SK-N-SH treated with all-trans-retinoic acid at 6 μM for 48 hours (cell line): ENCODE data around the gene UVSSA.

ENCODE experiments used
- ATAC-seq: fragments of 200-7000 bp; cut with Tn5 transposase; 3 replicates; pipeline ENCODE4 v1.9.1; 2020; ENCODE audit warnings: mild to moderate bottlenecking, moderate library complexity
- ARNTL ChIP-seq: fragments of 450-650 bp; formaldehyde crosslinking; IDR thresholded peaks from 2 replicates; pipeline ENCODE4 v1.5.0; 2020; ENCODE audit warnings: low read depth, mild to moderate bottlenecking, moderate library complexity, borderline replicate concordance
- BACH2 ChIP-seq: fragments of 250-450 bp; sonication (Bioruptor Pico); IDR thresholded peaks from 2 replicates; pipeline ENCODE4 v1.9.0; 2021; ENCODE audit warnings: mild to moderate bottlenecking, borderline replicate concordance
- CSDC2 ChIP-seq: fragments of 250-450 bp; sonication (Bioruptor Pico); IDR thresholded peaks from 2 replicates; pipeline ENCODE4 v1.5.0; 2020; ENCODE audit warnings: mild to moderate bottlenecking, moderate library complexity
- CSRNP3 ChIP-seq: fragments of 250-450 bp; sonication (Bioruptor Pico); IDR thresholded peaks from 2 replicates; pipeline ENCODE4 v1.5.1; 2021; ENCODE audit warnings: mild to moderate bottlenecking, moderate library complexity
- ESRRG ChIP-seq: fragments of 250-450 bp; sonication (Bioruptor Pico); IDR thresholded peaks from 2 replicates; pipeline ENCODE4 v1.6.1; 2021; ENCODE audit warnings: mild to moderate bottlenecking
- GLIS3 ChIP-seq: fragments of 250-450 bp; sonication (Bioruptor Pico); IDR thresholded peaks from 2 replicates; pipeline ENCODE4 v1.5.0; 2020; ENCODE audit warnings: mild to moderate bottlenecking, moderate library complexity
- ISL1 ChIP-seq: fragments of 250-450 bp; sonication (Bioruptor Pico); IDR thresholded peaks from 2 replicates; pipeline ENCODE4 v2.1.2; 2022; ENCODE audit warnings: mild to moderate bottlenecking, moderate library complexity
- OSR1 ChIP-seq: fragments of 250-450 bp; sonication (Bioruptor Pico); IDR thresholded peaks from 2 replicates; pipeline ENCODE4 v1.8.0; 2022; ENCODE audit warnings: moderate library complexity, mild to moderate bottlenecking, inconsistent platforms
- PPARA ChIP-seq: fragments of 250-450 bp; sonication (Bioruptor Pico); IDR thresholded peaks from 2 replicates; pipeline ENCODE4 v1.5.0; 2020; ENCODE audit warnings: mild to moderate bottlenecking, borderline replicate concordance
- RARB ChIP-seq: fragments of 250-450 bp; sonication (Bioruptor Pico); IDR thresholded peaks from 2 replicates; pipeline ENCODE4 v1.8.0; 2021; ENCODE audit warnings: mild to moderate bottlenecking, moderate library complexity
- SNAI2 ChIP-seq: fragments of 250-450 bp; sonication (Bioruptor Pico); IDR thresholded peaks from 2 replicates; pipeline ENCODE4 v1.5.0; 2020; ENCODE audit warnings: mild to moderate bottlenecking, moderate library complexity
- TCF4 ChIP-seq: fragments of 250-450 bp; sonication (Bioruptor Pico); IDR thresholded peaks from 2 replicates; pipeline ENCODE4 v1.8.0; 2021; ENCODE audit warnings: mild to moderate bottlenecking, moderate library complexity, borderline replicate concordance
- TOX ChIP-seq: fragments of 250-450 bp; sonication (Bioruptor Pico); IDR thresholded peaks from 2 replicates; pipeline ENCODE4 v1.8.0; 2021; ENCODE audit warnings: mild to moderate bottlenecking, moderate library complexity, borderline replicate concordance
- TSHZ2 ChIP-seq: fragments of 250-450 bp; sonication (Bioruptor Pico); IDR thresholded peaks from 2 replicates; pipeline ENCODE4 v1.5.0; 2020; ENCODE audit warnings: mild to moderate bottlenecking, moderate library complexity
- ZFP3 ChIP-seq: fragments of 250-450 bp; sonication (Bioruptor Pico); IDR thresholded peaks from 2 replicates; pipeline ENCODE4 v1.5.0; 2020; ENCODE audit warnings: mild to moderate bottlenecking, moderate library complexity
- ZFP30 ChIP-seq: fragments of 450-650 bp; formaldehyde crosslinking; IDR thresholded peaks from 2 replicates; pipeline ENCODE4 v1.5.0; 2022; ENCODE audit warnings: mild to moderate bottlenecking, moderate library complexity
- ZNF565 ChIP-seq: fragments of 450-650 bp; formaldehyde crosslinking; conservative IDR thresholded peaks from 2 replicates; pipeline ENCODE4 v1.5.0; 2020; ENCODE audit warnings: low read depth, mild to moderate bottlenecking, moderate library complexity
- ZNF70 ChIP-seq: fragments of 450-650 bp; formaldehyde crosslinking; IDR thresholded peaks from 2 replicates; pipeline ENCODE4 v1.5.0; 2020; ENCODE audit warnings: mild to moderate bottlenecking, moderate library complexity
- ZNF8 ChIP-seq: fragments of 450-650 bp; formaldehyde crosslinking; IDR thresholded peaks from 2 replicates; pipeline ENCODE4 v1.5.0; 2020; ENCODE audit warnings: mild to moderate bottlenecking, moderate library complexity
- TF ChIP-seq, protein P1 (sequence below): fragments of 250-450 bp; sonication (Bioruptor Pico); IDR thresholded peaks from 2 replicates; pipeline ENCODE4 v1.8.0; 2020; ENCODE audit warnings: mild to moderate bottlenecking, moderate library complexity, borderline replicate concordance
- TF ChIP-seq, protein P2 (sequence below): fragments of 250-450 bp; sonication (Bioruptor Pico); IDR thresholded peaks from 2 replicates; pipeline ENCODE4 v1.5.1; 2020; ENCODE audit warnings: low read depth, mild to moderate bottlenecking, moderate library complexity
- TF ChIP-seq, protein P3 (sequence below): fragments of 250-450 bp; sonication (Bioruptor Pico); IDR thresholded peaks from 2 replicates; pipeline ENCODE4 v1.8.0; 2021; ENCODE audit warnings: low read depth, mild to moderate bottlenecking, moderate library complexity, borderline replicate concordance

UVSSA gene

DNA sequence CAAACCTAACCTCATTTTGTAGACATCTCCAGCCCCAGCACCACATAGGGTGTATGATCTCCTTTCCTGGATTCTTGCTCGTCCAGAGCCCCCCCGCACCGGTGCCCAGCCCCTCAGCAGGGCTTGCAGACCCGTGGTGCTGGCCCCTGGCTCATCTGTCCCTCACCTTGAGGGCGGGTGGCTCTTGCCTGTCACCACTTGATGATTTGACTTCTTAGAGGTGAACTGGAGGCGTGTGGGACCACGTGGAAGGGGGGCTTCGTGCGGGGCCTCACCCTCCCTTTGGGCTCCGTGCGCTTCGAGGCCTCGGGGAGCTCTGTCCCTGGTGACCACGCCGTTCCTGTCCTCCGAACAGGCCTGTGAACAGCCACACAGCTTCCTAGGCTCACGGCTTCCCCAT lies 15.5 kb downstream of the UVSSA start:
- TF ChIP-seq ZNF8 (CRISPR knock-in tag), result no peak
- no peak for ATAC-seq

DNA sequence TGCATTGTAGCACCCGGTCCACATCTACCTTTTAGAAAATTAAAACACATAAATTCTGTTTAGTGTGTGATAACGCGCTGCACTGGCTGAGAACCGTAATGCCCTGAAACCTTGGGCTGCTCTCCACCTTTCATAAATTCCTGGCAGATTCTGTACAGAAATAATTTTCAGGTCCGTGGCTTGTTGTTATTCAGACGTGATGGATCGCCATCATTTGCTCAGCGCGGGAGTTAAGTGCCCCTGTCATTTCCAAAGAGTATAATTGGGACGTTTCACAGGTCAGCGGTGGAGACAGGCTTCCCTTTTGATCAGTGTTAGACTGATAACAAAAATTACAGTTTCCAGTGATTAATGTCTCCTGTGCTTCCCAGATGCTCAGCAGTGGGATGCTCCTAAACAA lies 16.5 kb downstream of the UVSSA start:
- TF ChIP-seq ZFP30 (CRISPR knock-in tag), result no peak
- no peak for TF ChIP-seq TCF4 (CRISPR knock-in tag)
- TF ChIP-seq ARNTL (CRISPR knock-in tag), result no peak
- TF ChIP-seq ESRRG (CRISPR knock-in tag), result no peak
- TF ChIP-seq, protein P1, sequence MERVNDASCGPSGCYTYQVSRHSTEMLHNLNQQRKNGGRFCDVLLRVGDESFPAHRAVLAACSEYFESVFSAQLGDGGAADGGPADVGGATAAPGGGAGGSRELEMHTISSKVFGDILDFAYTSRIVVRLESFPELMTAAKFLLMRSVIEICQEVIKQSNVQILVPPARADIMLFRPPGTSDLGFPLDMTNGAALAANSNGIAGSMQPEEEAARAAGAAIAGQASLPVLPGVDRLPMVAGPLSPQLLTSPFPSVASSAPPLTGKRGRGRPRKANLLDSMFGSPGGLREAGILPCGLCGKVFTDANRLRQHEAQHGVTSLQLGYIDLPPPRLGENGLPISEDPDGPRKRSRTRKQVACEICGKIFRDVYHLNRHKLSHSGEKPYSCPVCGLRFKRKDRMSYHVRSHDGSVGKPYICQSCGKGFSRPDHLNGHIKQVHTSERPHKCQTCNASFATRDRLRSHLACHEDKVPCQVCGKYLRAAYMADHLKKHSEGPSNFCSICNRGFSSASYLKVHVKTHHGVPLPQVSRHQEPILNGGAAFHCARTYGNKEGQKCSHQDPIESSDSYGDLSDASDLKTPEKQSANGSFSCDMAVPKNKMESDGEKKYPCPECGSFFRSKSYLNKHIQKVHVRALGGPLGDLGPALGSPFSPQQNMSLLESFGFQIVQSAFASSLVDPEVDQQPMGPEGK (CRISPR knock-in tag), result no peak
- TF ChIP-seq GLIS3 (CRISPR knock-in tag), result no peak
- no peak for TF ChIP-seq TSHZ2 (CRISPR knock-in tag)
- TF ChIP-seq, protein P2, sequence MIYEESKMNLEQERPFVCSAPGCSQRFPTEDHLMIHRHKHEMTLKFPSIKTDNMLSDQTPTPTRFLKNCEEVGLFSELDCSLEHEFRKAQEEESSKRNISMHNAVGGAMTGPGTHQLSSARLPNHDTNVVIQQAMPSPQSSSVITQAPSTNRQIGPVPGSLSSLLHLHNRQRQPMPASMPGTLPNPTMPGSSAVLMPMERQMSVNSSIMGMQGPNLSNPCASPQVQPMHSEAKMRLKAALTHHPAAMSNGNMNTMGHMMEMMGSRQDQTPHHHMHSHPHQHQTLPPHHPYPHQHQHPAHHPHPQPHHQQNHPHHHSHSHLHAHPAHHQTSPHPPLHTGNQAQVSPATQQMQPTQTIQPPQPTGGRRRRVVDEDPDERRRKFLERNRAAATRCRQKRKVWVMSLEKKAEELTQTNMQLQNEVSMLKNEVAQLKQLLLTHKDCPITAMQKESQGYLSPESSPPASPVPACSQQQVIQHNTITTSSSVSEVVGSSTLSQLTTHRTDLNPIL (CRISPR knock-in tag), result no peak
- no peak for TF ChIP-seq ZNF70 (CRISPR knock-in tag)
- TF ChIP-seq PPARA, result no peak
- TF ChIP-seq ZFP3 (CRISPR knock-in tag), result no peak
- TF ChIP-seq RARB (CRISPR knock-in tag), result no peak
- TF ChIP-seq, protein P3, sequence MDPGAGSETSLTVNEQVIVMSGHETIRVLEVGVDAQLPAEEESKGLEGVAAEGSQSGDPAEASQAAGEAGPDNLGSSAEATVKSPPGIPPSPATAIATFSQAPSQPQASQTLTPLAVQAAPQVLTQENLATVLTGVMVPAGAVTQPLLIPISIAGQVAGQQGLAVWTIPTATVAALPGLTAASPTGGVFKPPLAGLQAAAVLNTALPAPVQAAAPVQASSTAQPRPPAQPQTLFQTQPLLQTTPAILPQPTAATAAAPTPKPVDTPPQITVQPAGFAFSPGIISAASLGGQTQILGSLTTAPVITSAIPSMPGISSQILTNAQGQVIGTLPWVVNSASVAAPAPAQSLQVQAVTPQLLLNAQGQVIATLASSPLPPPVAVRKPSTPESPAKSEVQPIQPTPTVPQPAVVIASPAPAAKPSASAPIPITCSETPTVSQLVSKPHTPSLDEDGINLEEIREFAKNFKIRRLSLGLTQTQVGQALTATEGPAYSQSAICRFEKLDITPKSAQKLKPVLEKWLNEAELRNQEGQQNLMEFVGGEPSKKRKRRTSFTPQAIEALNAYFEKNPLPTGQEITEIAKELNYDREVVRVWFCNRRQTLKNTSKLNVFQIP (CRISPR knock-in tag), result no peak
- TF ChIP-seq TOX (CRISPR knock-in tag), result no peak
- TF ChIP-seq CSRNP3, result no peak
- TF ChIP-seq CSDC2, result no peak
- TF ChIP-seq BACH2 (CRISPR knock-in tag), result no peak
- no peak for TF ChIP-seq ZNF8 (CRISPR knock-in tag)
- no peak for TF ChIP-seq OSR1 (CRISPR knock-in tag)
- TF ChIP-seq ISL1 (CRISPR knock-in tag), result no peak
- no peak for ATAC-seq

DNA sequence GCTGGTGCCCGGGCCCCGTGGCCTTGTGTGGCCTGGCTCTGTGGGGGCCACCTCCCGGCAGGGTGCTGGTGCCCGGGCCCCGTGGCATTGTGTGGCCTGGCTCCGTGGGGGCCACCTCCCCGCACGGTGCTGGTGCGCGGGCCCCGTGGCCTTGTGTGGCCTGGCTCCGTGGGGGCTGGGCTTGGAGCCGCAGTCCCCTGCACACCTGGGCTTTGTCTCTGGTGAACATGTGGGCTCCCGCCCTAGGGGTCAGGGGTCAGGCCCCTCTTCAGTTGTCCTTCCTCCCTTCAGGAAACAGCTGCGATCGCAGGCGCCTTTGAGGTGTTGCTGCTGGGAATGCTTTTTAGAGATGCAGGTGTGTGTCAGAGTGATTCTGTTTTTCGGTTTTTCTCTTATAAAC lies 17.2 kb downstream of the UVSSA start:
- TF ChIP-seq SNAI2 (CRISPR knock-in tag), result no peak
- TF ChIP-seq ISL1 (CRISPR knock-in tag), result no peak
- TF ChIP-seq GLIS3 (CRISPR knock-in tag), result no peak
- no peak for TF ChIP-seq TSHZ2 (CRISPR knock-in tag)
- TF ChIP-seq ZNF565 (CRISPR knock-in tag), result no peak
- TF ChIP-seq ESRRG (CRISPR knock-in tag), result no peak
- no peak for TF ChIP-seq ZFP3 (CRISPR knock-in tag)
- TF ChIP-seq ZNF70 (CRISPR knock-in tag), result no peak
- no peak for TF ChIP-seq CSDC2
- TF ChIP-seq, protein P2 (CRISPR knock-in tag), result no peak
- no peak for TF ChIP-seq TCF4 (CRISPR knock-in tag)
- TF ChIP-seq RARB (CRISPR knock-in tag), result no peak
- TF ChIP-seq, all 23 proteins: peak for 0
- ATAC-seq, result no peak
